ENCODE data around the gene OR9Q1.

Gene OR9Q1

DNA sequence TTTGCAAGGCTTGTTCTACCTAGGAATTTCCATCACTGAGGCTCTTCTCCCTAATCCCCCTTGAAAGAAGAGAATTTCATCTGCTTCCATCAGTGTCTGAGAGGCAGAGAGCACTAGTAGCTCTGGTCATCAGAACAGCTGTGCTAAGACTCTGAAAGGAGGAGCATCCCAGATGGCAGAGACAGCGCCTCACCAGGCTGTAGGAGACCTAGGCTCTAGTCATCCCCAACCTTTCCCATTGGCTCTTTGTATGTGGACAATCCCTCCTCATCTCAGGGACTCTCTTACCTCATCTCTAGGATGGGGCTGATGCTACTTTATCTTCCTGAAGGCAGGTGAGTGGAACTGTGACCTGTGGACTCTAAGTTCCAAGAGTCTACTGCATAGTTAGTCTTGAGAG lies 110.5 kb downstream of the OR9Q1 start:
- no peak overlapping the region for H3K4me3 ChIP-seq (ENCODE audit: low read depth in 1 of 2, low read length in 2 of 2)
- ATAC-seq (ENCODE audit: insufficient read depth, low read depth), result no peak
- H2AFZ ChIP-seq (ENCODE audit: low read depth, low read length), result no peak overlapping the region
- no peak overlapping the region for H3K27ac ChIP-seq (ENCODE audit: low read length)
- H3K9me3 ChIP-seq (ENCODE audit: insufficient read depth, low read length, severe bottlenecking), result no peaks in the 10 kb centered on the region
- no peak overlapping the region for H3K4me2 ChIP-seq (ENCODE audit: insufficient read depth, low read length)
- no peaks in the 10 kb centered on the region for H4K20me1 ChIP-seq (ENCODE audit: insufficient read depth, low read length)
- no peaks in the 10 kb centered on the region for H3K79me2 ChIP-seq (ENCODE audit: insufficient read depth, low read length)
- no peaks in the 10 kb centered on the region for H3K36me3 ChIP-seq (ENCODE audit: insufficient read depth, low read length)
- H3K27me3 ChIP-seq (ENCODE audit: insufficient read depth, low read length, poor library complexity), result peaks cover 3% of the 10 kb centered on the region
- no peaks in the 10 kb centered on the region for H3K4me1 ChIP-seq (ENCODE audit: insufficient read depth, low read length)
- DNase-seq, result no peak
- H3K9ac ChIP-seq (ENCODE audit: low read depth, low read length), result no peak overlapping the region
- TF ChIP-seq EZH2 (IDR thresholded peaks at IDR 0.05; ENCODE audit: borderline replicate concordance, low read depth, low read length, severe bottlenecking), result no peak
- TF ChIP-seq, protein P1, sequence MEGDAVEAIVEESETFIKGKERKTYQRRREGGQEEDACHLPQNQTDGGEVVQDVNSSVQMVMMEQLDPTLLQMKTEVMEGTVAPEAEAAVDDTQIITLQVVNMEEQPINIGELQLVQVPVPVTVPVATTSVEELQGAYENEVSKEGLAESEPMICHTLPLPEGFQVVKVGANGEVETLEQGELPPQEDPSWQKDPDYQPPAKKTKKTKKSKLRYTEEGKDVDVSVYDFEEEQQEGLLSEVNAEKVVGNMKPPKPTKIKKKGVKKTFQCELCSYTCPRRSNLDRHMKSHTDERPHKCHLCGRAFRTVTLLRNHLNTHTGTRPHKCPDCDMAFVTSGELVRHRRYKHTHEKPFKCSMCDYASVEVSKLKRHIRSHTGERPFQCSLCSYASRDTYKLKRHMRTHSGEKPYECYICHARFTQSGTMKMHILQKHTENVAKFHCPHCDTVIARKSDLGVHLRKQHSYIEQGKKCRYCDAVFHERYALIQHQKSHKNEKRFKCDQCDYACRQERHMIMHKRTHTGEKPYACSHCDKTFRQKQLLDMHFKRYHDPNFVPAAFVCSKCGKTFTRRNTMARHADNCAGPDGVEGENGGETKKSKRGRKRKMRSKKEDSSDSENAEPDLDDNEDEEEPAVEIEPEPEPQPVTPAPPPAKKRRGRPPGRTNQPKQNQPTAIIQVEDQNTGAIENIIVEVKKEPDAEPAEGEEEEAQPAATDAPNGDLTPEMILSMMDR (IDR thresholded peaks at IDR 0.05; ENCODE audit: borderline replicate concordance, extremely low read depth, low read length, poor library complexity, severe bottlenecking), result no peak

GRCh38 chr11:58135171-58135570 lies 111.5 kb downstream of the OR9Q1 start:
- Histone ChIP-seq H4K20me1 (ENCODE audit: insufficient read depth, low read length) (no peaks in the 10 kb centered on the region), H3K36me3 (ENCODE audit: insufficient read depth, low read length) (no peaks in the 10 kb centered on the region), H3K79me2 (ENCODE audit: insufficient read depth, low read length) (no peaks in the 10 kb centered on the region), H2AFZ (ENCODE audit: low read depth, low read length) (no peak overlapping the region), H3K9me3 (ENCODE audit: insufficient read depth, low read length, severe bottlenecking) (no peaks in the 10 kb centered on the region), H3K4me3 (ENCODE audit: low read depth in 1 of 2, low read length in 2 of 2) (no peak overlapping the region), H3K4me2 (ENCODE audit: insufficient read depth, low read length) (no peak overlapping the region), H3K27me3 (ENCODE audit: insufficient read depth, low read length, poor library complexity) (peaks cover 3% of the 10 kb centered on the region), H3K9ac (ENCODE audit: low read depth, low read length) (no peak overlapping the region), H3K27ac (ENCODE audit: low read length) (no peak overlapping the region), H3K4me1 (ENCODE audit: insufficient read depth, low read length) (no peaks in the 10 kb centered on the region)
- ATAC-seq (ENCODE audit: insufficient read depth, low read depth) (no peak), DNase-seq (no peak)
- TF ChIP-seq, protein P1 (IDR thresholded peaks at IDR 0.05; ENCODE audit: borderline replicate concordance, extremely low read depth, low read length, poor library complexity, severe bottlenecking), result no peak
- TF ChIP-seq EZH2 (IDR thresholded peaks at IDR 0.05; ENCODE audit: borderline replicate concordance, low read depth, low read length, severe bottlenecking), result no peak

DNA sequence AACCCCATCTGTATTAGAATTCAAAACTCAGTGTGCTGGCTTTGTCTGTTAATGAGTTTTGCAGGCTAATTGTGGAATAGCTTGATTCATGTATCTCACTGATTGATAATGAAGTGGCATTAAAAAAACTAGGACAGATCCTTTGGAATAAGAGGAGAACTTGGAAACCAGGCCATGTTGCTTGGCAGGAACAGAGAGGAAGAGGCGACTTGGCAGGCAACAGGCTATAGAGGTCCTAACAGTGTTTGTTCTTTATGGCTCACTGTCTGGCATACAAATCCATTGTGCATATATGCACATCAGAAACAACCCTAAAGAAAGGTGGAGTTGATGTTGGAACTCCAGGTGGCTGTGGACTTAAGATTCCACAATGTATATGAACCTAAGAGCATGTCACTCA lies 119.1 kb downstream of the OR9Q1 start:
- Histone ChIP-seq H3K27ac (ENCODE audit: low read length) (no peak overlapping the region), H4K20me1 (ENCODE audit: insufficient read depth, low read length) (no peaks in the 10 kb centered on the region), H3K27me3 (ENCODE audit: insufficient read depth, low read length, poor library complexity) (no peaks in the 10 kb centered on the region), H3K79me2 (ENCODE audit: insufficient read depth, low read length) (no peaks in the 10 kb centered on the region), H3K4me2 (ENCODE audit: insufficient read depth, low read length) (no peak overlapping the region), H3K4me1 (ENCODE audit: insufficient read depth, low read length) (no peaks in the 10 kb centered on the region), H3K4me3 (ENCODE audit: low read depth in 1 of 2, low read length in 2 of 2) (no peak overlapping the region), H3K36me3 (ENCODE audit: insufficient read depth, low read length) (no peaks in the 10 kb centered on the region), H3K9me3 (ENCODE audit: insufficient read depth, low read length, severe bottlenecking) (no peaks in the 10 kb centered on the region), H2AFZ (ENCODE audit: low read depth, low read length) (no peak overlapping the region), H3K9ac (ENCODE audit: low read depth, low read length) (no peak overlapping the region)
- ATAC-seq (ENCODE audit: insufficient read depth, low read depth) (no peak), DNase-seq (no peak)
- no peak for TF ChIP-seq EZH2 (IDR thresholded peaks at IDR 0.05; ENCODE audit: borderline replicate concordance, low read depth, low read length, severe bottlenecking)
- TF ChIP-seq, protein P1 (IDR thresholded peaks at IDR 0.05; ENCODE audit: borderline replicate concordance, extremely low read depth, low read length, poor library complexity, severe bottlenecking), result no peak

GRCh38 chr11:58152781-58153180 lies 129.1 kb downstream of the OR9Q1 start:
- no peak for TF ChIP-seq EZH2 (IDR thresholded peaks at IDR 0.05; ENCODE audit: borderline replicate concordance, low read depth, low read length, severe bottlenecking)
- TF ChIP-seq, protein P1 (IDR thresholded peaks at IDR 0.05; ENCODE audit: borderline replicate concordance, extremely low read depth, low read length, poor library complexity, severe bottlenecking), result no peak
- ATAC-seq (ENCODE audit: insufficient read depth, low read depth), result no peak
- DNase-seq, result no peak
- no peaks in the 10 kb centered on the region for H3K36me3 ChIP-seq (ENCODE audit: insufficient read depth, low read length)
- H3K79me2 ChIP-seq (ENCODE audit: insufficient read depth, low read length), result no peaks in the 10 kb centered on the region
- no peak overlapping the region for H3K4me3 ChIP-seq (ENCODE audit: low read depth in 1 of 2, low read length in 2 of 2)
- no peak overlapping the region for H2AFZ ChIP-seq (ENCODE audit: low read depth, low read length)
- H3K27me3 ChIP-seq (ENCODE audit: insufficient read depth, low read length, poor library complexity), result peaks cover 6% of the 10 kb centered on the region
- H3K9ac ChIP-seq (ENCODE audit: low read depth, low read length), result no peak overlapping the region
- no peaks in the 10 kb centered on the region for H3K4me1 ChIP-seq (ENCODE audit: insufficient read depth, low read length)
- H4K20me1 ChIP-seq (ENCODE audit: insufficient read depth, low read length), result no peaks in the 10 kb centered on the region
- no peak overlapping the region for H3K4me2 ChIP-seq (ENCODE audit: insufficient read depth, low read length)
- no peak overlapping the region for H3K27ac ChIP-seq (ENCODE audit: low read length)
- no peaks in the 10 kb centered on the region for H3K9me3 ChIP-seq (ENCODE audit: insufficient read depth, low read length, severe bottlenecking)

Data from DND-41 (cell line).